Measurements from ENCODE around the gene IFI35. TPM values are rescaled to one million over a fixed set of nuclear protein-coding genes. Genes with fewer than 3 reads are reported as not detected.
"Not testable (repeated sequence)": the region's sequence is repeated elsewhere in the genome, so short reads cannot be mapped to it uniquely, and the experiment has no call there.

The IFI35 gene
- total RNA-seq, 4 donors from 2014 or later: 21.2 to 36.1 (median 28.8) TPM

- Histone ChIP-seq H3K27me3 (no peaks in the 10 kb centered on the region), H3K4me3 (no peak overlapping the region), H3K9me3 (no peaks in the 10 kb centered on the region), H3K27ac (replicated peaks in 1 of 4) (no peak overlapping the region), H3K4me1 (no peaks in the 10 kb centered on the region), H3K36me3 (peaks cover 0 to 7% (median 0%) of the 10 kb centered on the region in 4 donors)
- intact Hi-C loops (cut with DNase I): no loop called here
- 94% methylated on average over 4 of the region's 5 CpGs for WGBS
- DNase-seq (ENCODE audit: extremely low spot score): no peak
- TF ChIP-seq CTCF (IDR thresholded peaks at IDR 0.05) (no peak), POLR2AphosphoS5 (IDR thresholded peaks at IDR 0.05) (no peak), EP300 (IDR thresholded peaks at IDR 0.05) (no peak)
Observed at GRCh38 chr17:42971589-42971988, 35.0 kb upstream of the IFI35 start.

GRCh38 chr17:42973323-42973722, 33.3 kb upstream of the IFI35 start:
- 79% methylated on average over 6 of the region's 18 CpGs for WGBS
- H3K4me1 ChIP-seq; intact Hi-C loops (cut with DNase I); H3K36me3 ChIP-seq; H3K4me3 ChIP-seq; H3K27me3 ChIP-seq; H3K27ac ChIP-seq (replicated peaks in 1 of 4); DNase-seq (ENCODE audit: extremely low spot score); H3K9me3 ChIP-seq: not testable (repeated sequence)

- no peaks in the 10 kb centered on the region for H3K9me3 ChIP-seq
- intact Hi-C loops (cut with DNase I): no loop called here
- H3K4me3 ChIP-seq: no peak overlapping the region
- DNase-seq (ENCODE audit: extremely low spot score): no peak
- H3K27ac ChIP-seq (replicated peaks in 1 of 4): no peak overlapping the region
- H3K4me1 ChIP-seq: peaks cover 10 to 16% (median 14%) of the 10 kb centered on the region in 4 donors
- no peaks in the 10 kb centered on the region for H3K27me3 ChIP-seq
- WGBS: 34% methylated on average over 2 of the region's 2 CpGs
- TF ChIP-seq EP300 (IDR thresholded peaks at IDR 0.05) (no peak), CTCF (IDR thresholded peaks at IDR 0.05) (no peak), POLR2A (IDR thresholded peaks at IDR 0.05; ENCODE audit: low read depth) (no peak), POLR2AphosphoS5 (IDR thresholded peaks at IDR 0.05) (no peak)
- H3K36me3 ChIP-seq: peaks cover 0 to 3% (median 0%) of the 10 kb centered on the region in 4 donors
Observed at GRCh38 chr17:42975265-42975664, 31.3 kb upstream of the IFI35 start.

GRCh38 chr17:42975701-42976100, 30.9 kb upstream of the IFI35 start:
- DNase-seq (ENCODE audit: extremely low spot score); H3K27me3 ChIP-seq; H3K36me3 ChIP-seq; H3K9me3 ChIP-seq; H3K27ac ChIP-seq (replicated peaks in 1 of 4); H3K4me3 ChIP-seq; intact Hi-C loops (cut with DNase I): not testable (repeated sequence)
- H3K4me1 ChIP-seq: peaks cover 10 to 16% (median 14%) of the 10 kb centered on the region in 4 donors
- WGBS: 87% methylated on average over 16 of the region's 16 CpGs

- no peak for DNase-seq (ENCODE audit: extremely low spot score)
- 24% methylated on average over 20 of the region's 21 CpGs for WGBS
- intact Hi-C loops (cut with DNase I): no loop called here
- TF ChIP-seq POLR2A (IDR thresholded peaks at IDR 0.05; ENCODE audit: low read depth) (no peak), CTCF (IDR thresholded peaks at IDR 0.05) (peak in 1 of 3 experiments; percentile 9), POLR2AphosphoS5 (IDR thresholded peaks at IDR 0.05) (peak in 1 of 2 donors; percentile 48), EP300 (IDR thresholded peaks at IDR 0.05) (no peak)
- H3K9me3 ChIP-seq: no peaks in the 10 kb centered on the region
- no peaks in the 10 kb centered on the region for H3K27me3 ChIP-seq
- H3K36me3 ChIP-seq: peaks cover 0 to 6% (median 2%) of the 10 kb centered on the region in 4 donors
- peaks cover 19 to 42% (median 33%) of the 10 kb centered on the region in 4 donors for H3K4me1 ChIP-seq
- peak within 1 kb of the TSS; percentile 85 to 93 (median 88) for H3K27ac ChIP-seq (replicated peaks in 1 of 4)
- H3K4me3 ChIP-seq: peak within 1 kb of the TSS; percentile 83 to 100 (median 92)
Observed at GRCh38 chr17:42979511-42980273, 26.9 kb upstream of the IFI35 start, which contains the start of gene PTGES3L. Gene PTGES3L, minus strand, starts transcription at chr17:42980080. Its CDS starts 27 bp downstream, at chr17:42980053.

All from esophagus muscularis mucosa (tissue), 4 donors.